HEK293 (cell line): ENCODE data around the gene PAAF1.
A peak's percentile ranks its signal among the peaks of the same experiment; 100 is the strongest.

ENCODE experiments used
- CTCF ChIA-PET: fragments of 350-600 bp; formaldehyde crosslinking; extraction: SDS; loops from one replicate; lab custom pipeline; 2021; ENCODE audit warnings: antibody characterized with exemption; lab: Yijun Ruan, JAX
- POLR2A ChIA-PET: fragments of 300-600 bp; formaldehyde crosslinking; extraction: SDS; loops from one replicate; lab custom pipeline; 2020; ENCODE audit warnings: antibody characterized with exemption, inconsistent platforms; lab: Yijun Ruan, JAX
- H3K27ac ChIP-seq: fragments of 200-500 bp; sonication (Bioruptor generic); 2 replicates; pipeline ENCODE4 v1.5.1; 2014; ENCODE audit warnings: low read depth, low read length, control low read depth, inconsistent platforms; ENCODE audit errors: extremely low read depth
- H3K36me3 ChIP-seq, 2 experiments: fragments of 200-500 bp in 1 of 2; sonication (Bioruptor generic) in 1 of 2; 1 replicate in 1 of 2; 2 replicates in 1 of 2; pipeline ENCODE4 v1.5.1; 2014 to 2017; ENCODE audit warnings: inconsistent platforms in 2 of 2, low read length in 2 of 2; ENCODE audit not compliant: control insufficient read depth in 2 of 2, insufficient read depth in 1 of 2
- H3K4me1 ChIP-seq: fragments of 200-500 bp; sonication (Bioruptor generic); 2 replicates; pipeline ENCODE4 v1.5.1; 2014; ENCODE audit warnings: mild to moderate bottlenecking, low read length, inconsistent platforms; ENCODE audit not compliant: control insufficient read depth, insufficient read depth
- H3K4me3 ChIP-seq: 2 replicates; pipeline ENCODE4 v1.5.1; 2011; ENCODE audit warnings: low read depth, mild to moderate bottlenecking, control low read depth, low read length, moderate library complexity
- H3K9me3 ChIP-seq: fragments of 200-500 bp; sonication (Bioruptor generic); 2 replicates; pipeline ENCODE4 v1.5.1; 2014; ENCODE audit warnings: low read depth, low read length, inconsistent platforms; ENCODE audit not compliant: control insufficient read depth, insufficient read depth
- EGR2 ChIP-seq: fragments of 450-650 bp; formaldehyde crosslinking; IDR thresholded peaks from 2 replicates; pipeline ENCODE4 v1.5.1; 2016; ENCODE audit warnings: low read depth, missing biosample characterization, missing genetic modification characterization
- GLI4 ChIP-seq: fragments of 450-650 bp; formaldehyde crosslinking; IDR thresholded peaks from 2 replicates; pipeline ENCODE4 v1.5.1; 2016; ENCODE audit warnings: missing biosample characterization, missing genetic modification characterization
- ZFHX2 ChIP-seq: fragments of 450-650 bp; formaldehyde crosslinking; conservative IDR thresholded peaks from 2 replicates; pipeline ENCODE4 v1.5.1; 2016; ENCODE audit warnings: missing biosample characterization, missing genetic modification characterization
- ZNF169 ChIP-seq: fragments of 450-650 bp; formaldehyde crosslinking; IDR thresholded peaks from 2 replicates; pipeline ENCODE4 v1.5.1; 2016; ENCODE audit warnings: missing biosample characterization, missing genetic modification characterization
- ZNF239 ChIP-seq: fragments of 450-650 bp; formaldehyde crosslinking; IDR thresholded peaks from 2 replicates; pipeline ENCODE4 v1.5.1; 2016; ENCODE audit warnings: missing biosample characterization, missing genetic modification characterization
- ZNF324 ChIP-seq: fragments of 450-650 bp; formaldehyde crosslinking; IDR thresholded peaks from 2 replicates; pipeline ENCODE4 v1.5.1; 2016; ENCODE audit warnings: missing biosample characterization, missing genetic modification characterization
- ZNF654 ChIP-seq: fragments of 450-650 bp; formaldehyde crosslinking; IDR thresholded peaks from 2 replicates; pipeline ENCODE4 v1.5.1; 2016; ENCODE audit warnings: low read depth, missing biosample characterization, missing genetic modification characterization
- ZNF670 ChIP-seq: fragments of 450-650 bp; formaldehyde crosslinking; IDR thresholded peaks from 2 replicates; pipeline ENCODE4 v1.5.1; 2016; ENCODE audit warnings: missing biosample characterization, missing genetic modification characterization, low read depth
- ZNF76 ChIP-seq: fragments of 450-650 bp; formaldehyde crosslinking; IDR thresholded peaks from 2 replicates; pipeline ENCODE4; 2016; ENCODE audit warnings: low read depth, missing biosample characterization, missing genetic modification characterization, borderline replicate concordance
- ZSCAN23 ChIP-seq: fragments of 450-650 bp; formaldehyde crosslinking; IDR thresholded peaks from 2 replicates; pipeline ENCODE4 v1.5.1; 2016; ENCODE audit warnings: missing biosample characterization, missing genetic modification characterization
- TF ChIP-seq, protein P1 (sequence below): fragments of 450-650 bp; formaldehyde crosslinking; IDR thresholded peaks from 2 replicates; pipeline ENCODE4 v1.5.1; 2017; ENCODE audit warnings: missing biosample characterization, mild to moderate bottlenecking, missing genetic modification characterization, moderate library complexity
- TF ChIP-seq, protein P2 (sequence below): fragments of 450-650 bp; formaldehyde crosslinking; IDR thresholded peaks from 2 replicates; pipeline ENCODE4 v1.5.1; 2016; ENCODE audit warnings: missing biosample characterization, missing genetic modification characterization

Gene PAAF1

DNA sequence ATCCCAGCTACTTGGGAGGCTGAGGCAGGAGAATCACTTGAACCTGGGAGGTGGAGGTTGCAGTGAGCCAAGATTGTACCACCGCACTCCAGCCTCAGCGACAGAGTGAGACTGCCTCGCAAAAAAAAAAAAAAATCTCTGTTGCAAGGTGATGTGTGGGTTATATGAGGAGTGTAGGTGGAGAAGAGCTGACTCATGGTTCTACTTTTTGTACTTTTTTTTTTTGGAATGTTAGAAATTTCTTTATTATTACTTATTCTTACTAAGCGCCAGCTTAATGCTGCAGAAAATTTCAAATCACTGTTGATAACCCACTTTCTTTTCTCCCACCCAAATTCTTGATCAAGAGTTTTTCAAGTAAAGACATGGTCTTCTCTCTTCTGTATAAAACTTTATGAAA, 44.4 kb downstream of the PAAF1 start:
- H3K36me3 ChIP-seq, result peaks cover 3 to 54% of the 10 kb centered on the region in 2 experiments; a peak in 2 of 3 replicates
- ChIA-PET CTCF (no interaction called here), POLR2A (no interaction called here)
- H3K9me3 ChIP-seq, result no peaks in the 10 kb centered on the region
- TF ChIP-seq ZNF239 (tag by site-specific recombination) (no peak), EGR2 (tag by site-specific recombination) (peak; percentile 16; the same call in 1 of the 2 replicates), GLI4 (tag by site-specific recombination) (no peak), ZFHX2 (tag by site-specific recombination) (0 out of 2 replicates have a peak, but pooled peaks have one; percentile 7)
- no peaks in the 10 kb centered on the region for H3K4me1 ChIP-seq
- no peak overlapping the region for H3K4me3 ChIP-seq
- H3K27ac ChIP-seq, result no peak overlapping the region

DNA sequence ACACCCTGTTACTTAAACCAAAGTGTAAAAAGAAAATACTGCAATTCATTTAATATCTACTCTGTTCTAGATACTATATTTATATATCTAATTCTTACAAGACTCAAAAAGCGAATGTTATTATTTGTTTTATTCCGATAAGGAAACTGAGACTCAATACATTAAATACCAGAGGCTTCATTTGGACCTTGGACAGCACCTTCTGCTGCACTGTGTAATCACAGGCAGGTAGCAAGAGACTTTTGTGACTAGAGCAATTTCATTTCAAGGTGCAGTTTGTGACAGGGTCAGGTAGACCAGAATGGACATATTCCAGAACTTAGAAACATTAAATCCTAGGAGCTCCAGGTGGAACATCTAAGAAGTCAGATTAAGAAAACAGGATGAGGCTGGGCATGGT, 52.6 kb downstream of the PAAF1 start:
- Histone ChIP-seq H3K4me3 (no peak overlapping the region), H3K36me3 (peaks cover 4 to 56% of the 10 kb centered on the region in 2 experiments; a peak in 2 of 3 replicates), H3K27ac (no peak overlapping the region), H3K4me1 (no peaks in the 10 kb centered on the region), H3K9me3 (no peaks in the 10 kb centered on the region)
- CTCF ChIA-PET, result interaction anchor here (1.4 kb wide), 1 partner anchor 168 kb away, joined by 4 read pairs; the partner anchor contains the start of gene RAB6A
- POLR2A ChIA-PET, result interaction anchor here (0.7 kb wide), 1 partner anchor 141 kb away, joined by 3 read pairs; the partner anchor contains the start of gene MRPL48
- TF ChIP-seq, protein P1, sequence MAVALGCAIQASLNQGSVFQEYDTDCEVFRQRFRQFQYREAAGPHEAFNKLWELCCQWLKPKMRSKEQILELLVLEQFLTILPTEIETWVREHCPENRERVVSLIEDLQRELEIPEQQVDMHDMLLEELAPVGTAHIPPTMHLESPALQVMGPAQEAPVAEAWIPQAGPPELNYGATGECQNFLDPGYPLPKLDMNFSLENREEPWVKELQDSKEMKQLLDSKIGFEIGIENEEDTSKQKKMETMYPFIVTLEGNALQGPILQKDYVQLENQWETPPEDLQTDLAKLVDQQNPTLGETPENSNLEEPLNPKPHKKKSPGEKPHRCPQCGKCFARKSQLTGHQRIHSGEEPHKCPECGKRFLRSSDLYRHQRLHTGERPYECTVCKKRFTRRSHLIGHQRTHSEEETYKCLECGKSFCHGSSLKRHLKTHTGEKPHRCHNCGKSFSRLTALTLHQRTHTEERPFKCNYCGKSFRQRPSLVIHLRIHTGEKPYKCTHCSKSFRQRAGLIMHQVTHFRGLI (tag by site-specific recombination), result no peak
- TF ChIP-seq ZFHX2 (tag by site-specific recombination), result no peak
- TF ChIP-seq, protein P2, sequence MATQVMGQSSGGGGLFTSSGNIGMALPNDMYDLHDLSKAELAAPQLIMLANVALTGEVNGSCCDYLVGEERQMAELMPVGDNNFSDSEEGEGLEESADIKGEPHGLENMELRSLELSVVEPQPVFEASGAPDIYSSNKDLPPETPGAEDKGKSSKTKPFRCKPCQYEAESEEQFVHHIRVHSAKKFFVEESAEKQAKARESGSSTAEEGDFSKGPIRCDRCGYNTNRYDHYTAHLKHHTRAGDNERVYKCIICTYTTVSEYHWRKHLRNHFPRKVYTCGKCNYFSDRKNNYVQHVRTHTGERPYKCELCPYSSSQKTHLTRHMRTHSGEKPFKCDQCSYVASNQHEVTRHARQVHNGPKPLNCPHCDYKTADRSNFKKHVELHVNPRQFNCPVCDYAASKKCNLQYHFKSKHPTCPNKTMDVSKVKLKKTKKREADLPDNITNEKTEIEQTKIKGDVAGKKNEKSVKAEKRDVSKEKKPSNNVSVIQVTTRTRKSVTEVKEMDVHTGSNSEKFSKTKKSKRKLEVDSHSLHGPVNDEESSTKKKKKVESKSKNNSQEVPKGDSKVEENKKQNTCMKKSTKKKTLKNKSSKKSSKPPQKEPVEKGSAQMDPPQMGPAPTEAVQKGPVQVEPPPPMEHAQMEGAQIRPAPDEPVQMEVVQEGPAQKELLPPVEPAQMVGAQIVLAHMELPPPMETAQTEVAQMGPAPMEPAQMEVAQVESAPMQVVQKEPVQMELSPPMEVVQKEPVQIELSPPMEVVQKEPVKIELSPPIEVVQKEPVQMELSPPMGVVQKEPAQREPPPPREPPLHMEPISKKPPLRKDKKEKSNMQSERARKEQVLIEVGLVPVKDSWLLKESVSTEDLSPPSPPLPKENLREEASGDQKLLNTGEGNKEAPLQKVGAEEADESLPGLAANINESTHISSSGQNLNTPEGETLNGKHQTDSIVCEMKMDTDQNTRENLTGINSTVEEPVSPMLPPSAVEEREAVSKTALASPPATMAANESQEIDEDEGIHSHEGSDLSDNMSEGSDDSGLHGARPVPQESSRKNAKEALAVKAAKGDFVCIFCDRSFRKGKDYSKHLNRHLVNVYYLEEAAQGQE (tag by site-specific recombination), result peak; percentile 72; the same call in 1 of the 2 replicates
- TF ChIP-seq ZNF324 (tag by site-specific recombination), result no peak
- TF ChIP-seq ZNF169 (tag by site-specific recombination), result no peak
- TF ChIP-seq ZNF670 (tag by site-specific recombination), result no peak

DNA sequence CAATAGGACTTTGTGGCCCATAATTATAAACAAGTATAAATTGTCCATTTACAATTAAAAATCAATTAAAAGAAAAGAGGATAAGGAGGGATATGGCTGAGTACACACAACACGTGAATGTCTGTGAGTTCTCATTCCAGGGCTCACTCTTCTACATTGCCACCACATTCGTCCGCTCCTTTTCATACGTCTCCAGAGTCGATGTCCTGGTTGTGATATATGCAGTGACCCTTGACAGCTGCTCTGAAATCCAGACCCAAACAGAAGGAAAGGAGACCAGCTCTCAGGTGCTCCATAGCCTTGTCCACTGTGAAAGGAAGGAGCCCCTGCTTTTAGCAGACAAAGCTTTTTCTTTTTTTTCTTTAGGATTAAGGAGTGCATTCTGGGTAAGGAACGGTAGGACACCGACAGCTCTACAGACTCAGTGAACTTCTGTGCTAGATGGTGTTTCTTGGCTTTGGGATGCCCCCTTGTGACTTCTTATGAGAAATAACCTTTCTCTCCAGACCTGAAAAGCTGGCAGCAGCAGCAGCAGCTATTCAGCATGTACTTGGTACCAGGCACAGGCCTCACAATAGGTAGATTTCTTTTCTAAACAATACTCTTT, 54.3 kb downstream of the PAAF1 start:
- CTCF ChIA-PET, result interaction anchor here (0.6 to 1.9 kb wide), 16 partner anchors 10 to 1450 kb away, joined by 3 to 18 read pairs (median 4); partner anchors contain the start of gene RAB6A
- Histone ChIP-seq H3K27ac (no peak overlapping the region), H3K4me3 (no peak overlapping the region), H3K36me3 (peaks cover 4 to 54% of the 10 kb centered on the region in 2 experiments; a peak in 2 of 3 replicates), H3K9me3 (no peaks in the 10 kb centered on the region)
- POLR2A ChIA-PET, result interaction anchor here (1.4 kb wide), 1 partner anchor 170 kb away, joined by 5 read pairs; the partner anchor contains the start of gene RAB6A
- TF ChIP-seq ZSCAN23 (tag by site-specific recombination) (no peak), ZNF654 (tag by site-specific recombination) (peak; percentile 85), ZNF76 (tag by site-specific recombination) (peak; percentile 45; the same call in 1 of the 2 replicates)
- TF ChIP-seq, all 188 proteins: peak for 2
- no peaks in the 10 kb centered on the region for H3K4me1 ChIP-seq
